Renal cortex interstitium (tissue), 11 donors: ENCODE results near the gene CST7. TPM values are rescaled to one million over a fixed set of nuclear protein-coding genes. Genes with fewer than 3 reads are reported as not detected.

Experiments used
- DNase-seq, 11 donors: peaks; one replicate each; pipeline ENCODE4 v3.0.0-alpha.2; 2013; ENCODE audit warnings: low read depth in 9 of 11, low spot score in 4 of 11; ENCODE audit errors: extremely low read depth in 1 of 11
- polyA plus RNA-seq, 3 donors: library from polyadenylated mRNA; unstranded; fragments of 120-200 nt; gene quantifications; one replicate each; pipeline ENCODE4 v1.2.1, GENCODE V29; 2013; ENCODE audit not compliant: insufficient read length in 3 of 3

Gene CST7
- polyA plus RNA-seq, 3 donors: 0.33 to 0.38 (median 0.34) TPM

GRCh38 chr20:24958506-24959385 is 9.7 kb downstream of the CST7 start:
- DNase-seq: no peak

- DNase-seq: no peak
Measured at GRCh38 chr20:24959591-24960301, 10.7 kb downstream of the CST7 start.

GRCh38 chr20:24960302-24960801 is 11.3 kb downstream of the CST7 start:
- DNase-seq: no peak

- DNase-seq: no peak
Measured at GRCh38 chr20:24960861-24961260, 11.8 kb downstream of the CST7 start.

GRCh38 chr20:24961384-24962181 is 12.5 kb downstream of the CST7 start:
- no peak for DNase-seq

GRCh38 chr20:24962182-24962492 is 13.1 kb downstream of the CST7 start:
- no peak for DNase-seq

- no peak for DNase-seq
Measured at GRCh38 chr20:24962510-24962909, 13.4 kb downstream of the CST7 start.

- DNase-seq: no peak
Measured at GRCh38 chr20:24963672-24964505, 14.8 kb downstream of the CST7 start.

GRCh38 chr20:24964506-24964840 is 15.4 kb downstream of the CST7 start:
- DNase-seq: no peak

- DNase-seq: no peak
Measured at GRCh38 chr20:24965065-24965919, 16.2 kb downstream of the CST7 start.

- DNase-seq: no peak
Measured at GRCh38 chr20:24966317-24967012, 17.4 kb downstream of the CST7 start.

- DNase-seq: no peak
Measured at GRCh38 chr20:24968278-24968800, 19.3 kb downstream of the CST7 start.

GRCh38 chr20:24969186-24970029 is 20.3 kb downstream of the CST7 start:
- no peak for DNase-seq

- no peak for DNase-seq
Measured at GRCh38 chr20:24970030-24970553, 21.0 kb downstream of the CST7 start.

- no peak for DNase-seq
Measured at GRCh38 chr20:24970754-24971153, 21.7 kb downstream of the CST7 start.
